ENCODE measurements around the gene PPP1R9B. TPM values are rescaled to one million over a fixed set of nuclear protein-coding genes. Genes with fewer than 3 reads are reported as not detected.

The PPP1R9B gene
- total RNA-seq, 1 donor from 2014 or later, result 51.5 TPM

DNA sequence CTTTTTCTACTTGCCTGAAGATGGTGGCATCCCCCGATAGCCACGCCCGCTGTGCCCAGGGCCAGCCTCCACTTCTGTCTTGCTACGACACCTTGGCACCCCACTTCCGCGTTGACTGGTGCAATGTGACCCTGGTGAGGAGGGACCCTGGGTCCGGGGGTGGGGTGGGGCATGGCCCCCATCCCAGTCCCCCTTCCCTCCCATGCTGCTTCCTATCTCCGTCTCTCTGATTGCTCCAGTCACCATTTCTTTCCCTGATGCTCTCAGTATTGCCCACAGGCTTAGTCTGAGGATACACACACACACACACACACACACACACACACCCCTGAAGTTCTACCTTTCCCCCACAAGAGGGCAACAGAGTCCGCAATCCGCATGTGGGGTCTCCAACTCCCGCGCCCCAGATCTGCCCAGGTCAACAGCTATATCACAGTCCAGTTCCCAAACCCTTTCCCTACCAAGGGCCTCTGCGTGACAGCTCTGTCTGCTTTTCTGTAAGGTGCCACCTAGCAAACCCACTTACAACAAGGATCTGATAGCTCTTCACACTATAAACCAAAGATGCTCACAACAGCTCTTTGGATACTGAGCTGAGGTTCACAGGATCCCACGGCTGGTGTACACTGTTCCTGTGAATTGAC is 18.8 kb upstream of the PPP1R9B start:
- TF ChIP-seq, protein P1, sequence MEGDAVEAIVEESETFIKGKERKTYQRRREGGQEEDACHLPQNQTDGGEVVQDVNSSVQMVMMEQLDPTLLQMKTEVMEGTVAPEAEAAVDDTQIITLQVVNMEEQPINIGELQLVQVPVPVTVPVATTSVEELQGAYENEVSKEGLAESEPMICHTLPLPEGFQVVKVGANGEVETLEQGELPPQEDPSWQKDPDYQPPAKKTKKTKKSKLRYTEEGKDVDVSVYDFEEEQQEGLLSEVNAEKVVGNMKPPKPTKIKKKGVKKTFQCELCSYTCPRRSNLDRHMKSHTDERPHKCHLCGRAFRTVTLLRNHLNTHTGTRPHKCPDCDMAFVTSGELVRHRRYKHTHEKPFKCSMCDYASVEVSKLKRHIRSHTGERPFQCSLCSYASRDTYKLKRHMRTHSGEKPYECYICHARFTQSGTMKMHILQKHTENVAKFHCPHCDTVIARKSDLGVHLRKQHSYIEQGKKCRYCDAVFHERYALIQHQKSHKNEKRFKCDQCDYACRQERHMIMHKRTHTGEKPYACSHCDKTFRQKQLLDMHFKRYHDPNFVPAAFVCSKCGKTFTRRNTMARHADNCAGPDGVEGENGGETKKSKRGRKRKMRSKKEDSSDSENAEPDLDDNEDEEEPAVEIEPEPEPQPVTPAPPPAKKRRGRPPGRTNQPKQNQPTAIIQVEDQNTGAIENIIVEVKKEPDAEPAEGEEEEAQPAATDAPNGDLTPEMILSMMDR (conservative IDR thresholded peaks at IDR 0.05), result peak; percentile 80
- Mint-ChIP-seq H3K4me1 (ENCODE audit: unreplicated experiment) (peaks cover 21% of the 10 kb centered on the region), H3K9me3 (no peaks in the 10 kb centered on the region), H3K27me3 (peaks cover 5% of the 10 kb centered on the region), H3K4me3 (peak overlapping the region; percentile 69), H3K36me3 (no peaks in the 10 kb centered on the region), H3K27ac (peak overlapping the region; percentile 49)
- DNase-seq (ENCODE audit: extremely low spot score, unreplicated experiment), result no peak

DNA sequence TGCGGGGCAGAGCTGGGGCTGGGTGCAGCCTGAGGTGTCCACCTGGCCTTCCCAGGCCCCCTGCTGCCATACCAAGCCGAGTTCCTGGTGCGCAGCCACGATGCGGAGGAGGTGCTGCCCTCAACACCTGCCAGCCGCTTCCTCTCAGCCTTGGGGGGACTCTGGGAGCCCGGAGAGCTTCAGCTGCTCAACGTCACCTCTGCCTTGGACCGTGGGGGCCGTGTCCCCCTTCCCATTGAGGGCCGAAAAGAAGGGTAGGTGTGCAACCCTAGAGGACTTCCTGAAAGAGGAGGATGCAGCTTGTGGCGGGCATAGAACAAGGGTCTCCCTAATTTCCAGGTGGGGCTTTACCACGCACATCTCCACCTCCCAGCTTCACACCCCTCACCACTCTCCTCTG is 17.8 kb upstream of the PPP1R9B start:
- DNase-seq (ENCODE audit: extremely low spot score, unreplicated experiment), result no peak
- no peaks in the 10 kb centered on the region for H3K36me3 Mint-ChIP-seq
- peaks cover 5% of the 10 kb centered on the region for H3K27me3 Mint-ChIP-seq
- H3K9me3 Mint-ChIP-seq, result no peaks in the 10 kb centered on the region
- TF ChIP-seq, protein P1 (conservative IDR thresholded peaks at IDR 0.05), result no peak
- no peak overlapping the region for H3K4me3 Mint-ChIP-seq
- H3K27ac Mint-ChIP-seq, result no peak overlapping the region
- H3K4me1 Mint-ChIP-seq (ENCODE audit: unreplicated experiment), result peaks cover 17% of the 10 kb centered on the region

DNA sequence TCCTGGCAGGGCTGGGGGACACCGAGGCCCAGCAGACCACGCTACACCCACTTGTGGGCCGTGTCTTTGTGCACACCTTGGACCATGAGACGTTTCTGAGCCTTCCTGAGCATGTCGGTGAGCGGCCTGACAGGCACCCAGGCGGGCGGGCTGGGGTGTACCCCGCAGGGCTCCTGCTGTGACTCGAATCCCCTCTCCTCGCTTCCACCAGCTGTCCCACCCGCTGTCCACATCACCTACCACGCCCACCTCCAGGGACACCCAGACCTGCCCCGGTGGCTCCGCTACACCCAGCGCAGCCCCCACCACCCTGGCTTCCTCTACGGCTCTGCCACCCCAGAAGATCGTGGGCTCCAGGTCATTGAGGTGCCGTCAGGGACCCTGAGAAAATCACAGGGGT is 16.9 kb upstream of the PPP1R9B start:
- Mint-ChIP-seq H3K4me1 (ENCODE audit: unreplicated experiment) (peaks cover 8% of the 10 kb centered on the region), H3K9me3 (no peaks in the 10 kb centered on the region), H3K36me3 (no peaks in the 10 kb centered on the region), H3K27me3 (peaks cover 8% of the 10 kb centered on the region), H3K27ac (no peak overlapping the region), H3K4me3 (no peak overlapping the region)
- TF ChIP-seq, protein P1 (conservative IDR thresholded peaks at IDR 0.05), result no peak
- DNase-seq (ENCODE audit: extremely low spot score, unreplicated experiment), result no peak

DNA sequence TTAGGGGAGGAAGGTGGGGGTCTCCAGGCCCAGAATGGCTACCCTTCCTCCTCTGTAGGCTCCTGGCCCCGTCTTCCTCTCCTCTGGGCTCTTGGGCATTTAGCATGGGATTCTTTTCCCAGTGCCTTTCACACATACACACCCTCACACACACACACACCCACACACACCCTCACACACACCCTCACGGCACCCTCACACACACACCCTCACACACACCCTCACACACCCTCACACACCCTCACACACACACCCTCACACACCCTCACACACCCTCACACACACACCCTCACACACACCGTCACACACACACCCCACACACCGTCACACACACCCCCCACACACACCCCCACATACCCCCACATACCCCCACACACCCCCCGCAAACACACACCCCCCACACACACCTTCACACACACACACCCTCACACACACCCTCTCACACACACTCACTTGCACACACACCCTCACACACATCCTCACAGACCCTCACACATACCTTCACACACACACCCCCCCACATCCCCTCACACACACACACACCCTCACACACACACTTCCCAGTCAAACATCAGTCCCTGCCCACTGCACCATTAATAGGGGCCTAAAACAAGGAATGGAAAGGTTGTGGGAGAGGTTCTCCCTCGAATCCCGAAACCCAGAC is 16.2 kb upstream of the PPP1R9B start:
- TF ChIP-seq, protein P1 (conservative IDR thresholded peaks at IDR 0.05), result no peak
- DNase-seq (ENCODE audit: extremely low spot score, unreplicated experiment), result no peak
- Mint-ChIP-seq H3K36me3 (no peaks in the 10 kb centered on the region), H3K4me3 (no peak overlapping the region), H3K4me1 (ENCODE audit: unreplicated experiment) (peaks cover 11% of the 10 kb centered on the region), H3K27me3 (peaks cover 9% of the 10 kb centered on the region), H3K9me3 (no peaks in the 10 kb centered on the region), H3K27ac (no peak overlapping the region)

DNA sequence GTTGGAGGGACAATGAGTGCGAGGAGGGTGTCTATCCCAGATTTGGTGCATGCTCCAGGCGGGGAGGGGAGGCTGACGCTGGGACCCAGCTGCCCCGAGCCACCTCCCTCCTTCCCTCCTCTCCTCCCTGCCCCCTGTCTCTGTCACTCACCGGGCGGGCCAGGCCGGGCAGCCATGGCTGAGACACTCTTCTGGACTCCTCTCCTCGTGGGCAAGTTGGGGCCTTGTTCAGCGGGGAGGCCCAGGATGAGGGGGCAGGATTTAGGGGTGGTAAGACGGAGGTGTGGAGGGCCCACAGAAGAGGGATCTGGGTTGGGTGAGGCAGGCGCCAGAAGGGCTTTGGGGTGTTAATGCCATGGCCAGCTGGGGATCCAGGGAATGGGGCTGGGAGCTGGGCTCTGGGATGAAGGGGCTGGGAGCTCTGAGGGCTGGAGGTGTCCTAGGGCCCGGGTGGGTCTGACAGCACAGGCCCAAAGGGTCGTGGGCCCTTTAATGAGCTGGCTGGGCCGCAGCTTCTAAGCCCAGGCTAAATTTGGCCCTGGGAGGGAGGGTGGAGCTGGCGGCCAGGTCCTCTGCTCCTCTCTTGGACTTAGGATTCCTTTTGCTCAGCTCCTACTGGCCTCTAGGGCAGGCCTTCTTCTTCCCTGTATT is 15.5 kb upstream of the PPP1R9B start, which contains the start of gene SGCA:
SGCA (plus strand) TSS at position 139 of the 651 bp plus-strand sequence; CDS start at position 175, 36 bp downstream.
- TF ChIP-seq, protein P1 (conservative IDR thresholded peaks at IDR 0.05), result no peak
- DNase-seq (ENCODE audit: extremely low spot score, unreplicated experiment), result no peak
- Mint-ChIP-seq H3K4me1 (ENCODE audit: unreplicated experiment) (peaks cover 16% of the 10 kb centered on the region), H3K36me3 (no peaks in the 10 kb centered on the region), H3K4me3 (no peak within 1 kb of the TSS), H3K27ac (no peak within 1 kb of the TSS), H3K9me3 (no peaks in the 10 kb centered on the region), H3K27me3 (peaks cover 12% of the 10 kb centered on the region)

Measured in type B pancreatic cell (in vitro differentiated cells).